Natural killer cell (primary cell): ENCODE data around the gene SLC25A48. TPM values are rescaled to one million over a fixed set of nuclear protein-coding genes. Genes with fewer than 3 reads are reported as not detected.
"Not testable (repeated sequence)": the region's sequence is repeated elsewhere in the genome, so short reads cannot be mapped to it uniquely, and the experiment has no call there.

Experiments used
- ATAC-seq, 3 donors: fragments of 150-1000 bp in 2 of 3; fragments of 200-7000 bp in 1 of 3; cut with Tn5 transposase; 1 replicate in 1 of 3; 2 replicates in 2 of 3; pipeline ENCODE4 v1.10.0; 2021; ENCODE audit warnings: mild to moderate bottlenecking in 2 of 3, moderate library complexity in 2 of 3
- DNase-seq, 2 donors: peaks; one replicate each; pipeline versions ENCODE4 v3.0.0 to v3.0.0-alpha.2; 2013 to 2021; ENCODE audit warnings: mixed read lengths in 1 of 2
- H3K27ac ChIP-seq: one replicate; pipeline ENCODE4 v1.5.1; 2013; ENCODE audit warnings: mild to moderate bottlenecking, low read length
- H3K27me3 ChIP-seq: one replicate; pipeline ENCODE4 v1.6.1; 2013; ENCODE audit warnings: low read length; ENCODE audit not compliant: control insufficient read depth, insufficient read depth
- H3K36me3 ChIP-seq: one replicate; pipeline ENCODE4 v1.6.1; 2013; ENCODE audit warnings: low read length; ENCODE audit not compliant: control insufficient read depth, insufficient read depth
- H3K4me1 ChIP-seq: one replicate; pipeline ENCODE4 v1.6.1; 2013; ENCODE audit warnings: low read length; ENCODE audit not compliant: control insufficient read depth, insufficient read depth
- H3K4me3 ChIP-seq: one replicate; pipeline ENCODE4 v1.5.1; 2013; ENCODE audit warnings: low read length
- H3K9me3 ChIP-seq: one replicate; pipeline ENCODE4 v1.6.1; 2013; ENCODE audit warnings: low read length; ENCODE audit not compliant: control insufficient read depth, insufficient read depth
- H3K27ac Mint-ChIP-seq, 2 donors: one replicate each; pipeline ENCODE4 v1.8.0; 2022; ENCODE audit warnings: mild to moderate bottlenecking in 2 of 2, mixed read lengths in 2 of 2, moderate library complexity in 1 of 2
- H3K27me3 Mint-ChIP-seq, 2 donors: one replicate each; pipeline ENCODE4 v1.8.0; 2022; ENCODE audit warnings: low read depth in 2 of 2, mixed read lengths in 2 of 2
- H3K36me3 Mint-ChIP-seq: one replicate; pipeline ENCODE4 v1.8.0; 2022; ENCODE audit warnings: mixed read lengths
- H3K4me1 Mint-ChIP-seq, 2 donors: one replicate each; pipeline ENCODE4 v1.8.0; 2022; ENCODE audit warnings: mixed read lengths in 2 of 2
- H3K4me3 Mint-ChIP-seq: one replicate; pipeline ENCODE4 v1.8.0; 2022; ENCODE audit warnings: mild to moderate bottlenecking, moderate library complexity, mixed read lengths
- H3K9me3 Mint-ChIP-seq, 2 donors: one replicate each; pipeline ENCODE4 v1.8.0; 2022; ENCODE audit warnings: mixed read lengths in 2 of 2
- CTCF ChIP-seq: fragments of 200-600 bp; IDR thresholded peaks from one replicate; pipeline ENCODE4 v1.8.0; 2022; ENCODE audit warnings: antibody characterized with exemption
- WGBS: methylation state at CpG from one replicate; pipeline ENCODE4 v1.1.7; 2013; ENCODE audit warnings: missing lambda C conversion rate; ENCODE audit not compliant: insufficient coverage; 5-methylcytosine and 5-hydroxymethylcytosine counted together
- intact Hi-C: fragments of 100-400 bp; cut with micrococcal nuclease; formaldehyde crosslinking; loops from one replicate; pipeline ENCODE4 v1.14.2; 2022
- total RNA-seq, 4 donors: library from RNA; stranded (reverse); fragments of 120-200 nt in 1 of 4; gene quantifications; one replicate each; pipeline versions ENCODE4 v1.2.3 to v1.2.4, GENCODE V29; 2013 to 2022

Gene SLC25A48
- total RNA-seq, 3 donors from 2014 or later (not counting 1 experiment from before 2014, with no cell fraction given): not detected

GRCh38 chr5:135833961-135834638, 363 bp upstream of the SLC25A48 start:
- Mint-ChIP-seq H3K9me3 (no peaks in the 10 kb centered on the region), H3K4me1 (peaks cover 0 to 5% of the 10 kb centered on the region in 2 donors), H3K27ac (no peak overlapping the region), H3K4me3 (no peak overlapping the region), H3K27me3 (peaks cover 26 to 54% of the 10 kb centered on the region in 2 donors), H3K36me3 (no peaks in the 10 kb centered on the region)
- TF ChIP-seq CTCF: no peak
- Histone ChIP-seq H3K9me3 (no peaks in the 10 kb centered on the region), H3K27me3 (peaks cover 2% of the 10 kb centered on the region), H3K36me3 (no peaks in the 10 kb centered on the region), H3K4me1 (no peaks in the 10 kb centered on the region), H3K27ac (no peak overlapping the region), H3K4me3 (no peak overlapping the region)
- ATAC-seq: no peak
- intact Hi-C loops: no loop called here
- WGBS: 33% methylated on average over 16 of the region's 16 CpGs
- no peak for DNase-seq

GRCh38 chr5:135835766-135836165, 1.3 kb downstream of the SLC25A48 start:
- no peak for TF ChIP-seq CTCF
- ATAC-seq (no peak), DNase-seq (no peak)
- intact Hi-C loops: no loop called here
- 62% methylated on average over 6 of the region's 7 CpGs for WGBS
- Histone ChIP-seq H3K36me3 (no peaks in the 10 kb centered on the region), H3K9me3 (no peaks in the 10 kb centered on the region), H3K4me3 (no peak overlapping the region), H3K27ac (no peak overlapping the region), H3K27me3 (peaks cover 2% of the 10 kb centered on the region), H3K4me1 (no peaks in the 10 kb centered on the region)
- Mint-ChIP-seq H3K4me1 (peaks cover 0 to 5% of the 10 kb centered on the region in 2 donors), H3K27ac (no peak overlapping the region), H3K4me3 (no peak overlapping the region), H3K36me3 (no peaks in the 10 kb centered on the region), H3K9me3 (no peaks in the 10 kb centered on the region), H3K27me3 (peaks cover 29 to 50% of the 10 kb centered on the region in 2 donors)

GRCh38 chr5:135838395-135838794, 3.9 kb downstream of the SLC25A48 start:
- DNase-seq, H3K4me1 ChIP-seq, ATAC-seq, H3K27ac ChIP-seq, H3K9me3 ChIP-seq, intact Hi-C loops, H3K27me3 ChIP-seq, H3K4me3 Mint-ChIP-seq, H3K36me3 ChIP-seq, H3K9me3 Mint-ChIP-seq, H3K36me3 Mint-ChIP-seq, H3K27ac Mint-ChIP-seq, H3K4me3 ChIP-seq, H3K4me1 Mint-ChIP-seq: not testable (repeated sequence)
- H3K27me3 Mint-ChIP-seq: peaks cover 20 to 41% of the 10 kb centered on the region in 2 donors

- no peak overlapping the region for H3K4me3 ChIP-seq
- no peak for DNase-seq
- Mint-ChIP-seq H3K27me3 (peaks cover 13 to 30% of the 10 kb centered on the region in 2 donors), H3K27ac (no peak overlapping the region), H3K4me3 (no peak overlapping the region), H3K4me1 (no peaks in the 10 kb centered on the region), H3K9me3 (no peaks in the 10 kb centered on the region), H3K36me3 (no peaks in the 10 kb centered on the region)
- intact Hi-C loops: no loop called here
- 81% methylated on average over 4 of the region's 4 CpGs for WGBS
- no peaks in the 10 kb centered on the region for H3K4me1 ChIP-seq
- H3K27ac ChIP-seq: no peak overlapping the region
- no peak for TF ChIP-seq CTCF
- H3K36me3 ChIP-seq: no peaks in the 10 kb centered on the region
- H3K27me3 ChIP-seq: peaks cover 1% of the 10 kb centered on the region
- H3K9me3 ChIP-seq: no peaks in the 10 kb centered on the region
- ATAC-seq: no peak
These were observed 5.1 kb downstream of the SLC25A48 start for GRCh38 chr5:135839566-135839965.
